NCI-H1436 treated with DMSO at 0.1 percent for 48 hours (cell line): ENCODE data around the gene ETV1.

Source experiments
- DNase-seq: peaks from one replicate; lab custom pipeline; 2025; lab: John Stamatoyannopoulos, UW

ETV1 gene

DNA sequence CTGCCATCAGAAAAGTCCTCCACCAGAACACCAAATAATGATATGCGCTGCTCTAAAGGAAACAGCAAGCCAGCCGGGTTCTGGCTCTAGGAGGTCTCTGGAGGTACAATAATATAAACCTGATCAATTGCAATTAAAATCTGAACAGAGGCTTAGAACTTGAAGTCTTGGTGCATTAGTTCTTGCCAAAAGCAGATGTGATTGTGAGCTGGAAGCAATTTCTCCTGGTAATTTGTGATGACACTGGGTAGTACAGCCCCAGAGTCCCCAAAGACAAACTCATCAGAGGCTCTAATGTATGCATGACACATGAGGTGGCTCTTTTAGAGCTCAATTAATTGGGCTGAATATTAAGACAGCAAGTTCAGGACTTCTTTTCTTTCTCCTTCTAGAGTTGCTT, 3.3 kb downstream of the ETV1 start:
- DNase-seq = no peak

GRCh38 chr7:13984831-13985685, 4.4 kb downstream of the ETV1 start:
- DNase-seq = no peak

- DNase-seq = no peak
These were observed 5.4 kb downstream of the ETV1 start for GRCh38 chr7:13984061-13984460.

GRCh38 chr7:13982940-13983677, 6.4 kb downstream of the ETV1 start:
- DNase-seq = no peak

DNA sequence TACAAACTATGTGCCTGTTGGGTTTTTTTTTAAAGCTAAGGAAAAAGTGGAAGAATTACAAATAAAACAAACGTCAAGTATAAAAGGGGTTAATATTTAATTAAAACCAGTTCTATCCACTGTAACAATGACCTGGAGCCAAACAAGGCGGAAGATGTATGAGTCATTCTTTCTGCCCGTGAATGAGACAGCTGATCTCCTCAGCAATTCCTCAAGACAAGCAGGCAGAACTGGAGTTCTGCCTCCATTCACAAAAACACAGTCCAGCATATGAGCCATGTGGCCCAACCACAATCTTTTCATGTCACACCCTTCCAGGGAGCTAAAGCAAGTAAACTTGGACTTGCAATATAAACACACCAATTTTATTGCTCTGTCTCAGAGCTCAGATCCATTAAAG, 8.4 kb downstream of the ETV1 start:
- no peak for DNase-seq

DNA sequence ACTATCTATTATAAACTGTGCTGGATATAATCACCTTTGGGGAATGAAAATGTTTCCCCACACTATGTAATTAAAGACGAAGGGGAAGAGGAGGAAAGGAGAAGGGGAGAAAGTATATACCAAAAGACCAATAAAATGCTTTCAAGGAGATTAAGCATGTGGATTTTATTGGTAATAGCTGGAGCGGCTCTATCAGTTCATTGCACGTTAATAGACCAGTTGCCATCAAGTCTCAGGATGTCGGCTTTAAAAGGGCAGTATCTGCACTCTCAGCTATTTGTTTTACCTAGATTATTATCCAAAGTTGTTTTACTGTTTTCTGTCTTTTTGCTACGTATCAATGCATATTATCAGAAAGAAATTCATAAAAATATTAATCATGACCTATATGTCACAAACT, 9.0 kb downstream of the ETV1 start:
- DNase-seq = no peak

- no peak for DNase-seq
These were observed 9.6 kb downstream of the ETV1 start for GRCh38 chr7:13979671-13980435.

- DNase-seq = no peak
These were observed 12.9 kb downstream of the ETV1 start for GRCh38 chr7:13976594-13976993.

DNA sequence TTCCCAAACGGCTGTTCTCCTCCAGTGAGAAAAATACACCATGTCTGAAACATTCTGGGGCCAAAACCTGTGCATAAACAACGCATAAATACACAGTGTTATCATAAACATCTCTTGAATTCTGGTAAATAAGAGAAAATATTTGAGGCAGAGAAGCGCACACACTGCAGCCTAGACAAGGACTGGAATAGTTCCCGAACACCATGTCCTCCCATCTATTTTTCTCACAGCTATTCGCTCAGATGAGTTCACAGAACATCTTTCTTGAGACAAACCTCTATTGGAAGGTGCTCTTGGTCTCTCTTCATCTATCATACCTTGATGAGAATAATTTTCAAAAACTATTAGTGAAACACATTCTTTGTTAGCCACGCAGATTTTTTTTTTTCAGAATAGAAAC, 24.4 kb downstream of the ETV1 start:
- no peak for DNase-seq

GRCh38 chr7:13963925-13964324, 25.5 kb downstream of the ETV1 start:
- DNase-seq = no peak

DNA sequence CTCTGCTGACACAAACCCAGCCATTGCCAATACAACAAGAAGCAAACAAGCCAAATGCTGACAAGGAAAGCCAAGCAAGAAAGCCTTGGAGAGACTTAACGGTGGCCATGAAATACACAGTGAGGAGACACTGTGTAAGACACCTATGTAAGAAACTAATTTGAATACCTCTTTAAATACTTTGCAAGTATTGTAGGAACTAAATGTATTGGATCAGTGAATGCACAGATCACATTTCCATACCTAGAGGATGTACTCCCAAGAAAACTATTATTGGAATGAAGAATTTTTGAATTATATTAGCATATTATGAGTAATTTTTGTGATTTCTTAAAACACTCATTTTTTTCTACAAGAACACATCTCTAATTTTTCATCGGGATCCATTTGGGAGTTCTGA, 34.0 kb downstream of the ETV1 start:
- DNase-seq = no peak

GRCh38 chr7:13953368-13953767, 36.1 kb downstream of the ETV1 start:
- no peak for DNase-seq

GRCh38 chr7:13952921-13953320, 36.5 kb downstream of the ETV1 start:
- DNase-seq = no peak

DNA sequence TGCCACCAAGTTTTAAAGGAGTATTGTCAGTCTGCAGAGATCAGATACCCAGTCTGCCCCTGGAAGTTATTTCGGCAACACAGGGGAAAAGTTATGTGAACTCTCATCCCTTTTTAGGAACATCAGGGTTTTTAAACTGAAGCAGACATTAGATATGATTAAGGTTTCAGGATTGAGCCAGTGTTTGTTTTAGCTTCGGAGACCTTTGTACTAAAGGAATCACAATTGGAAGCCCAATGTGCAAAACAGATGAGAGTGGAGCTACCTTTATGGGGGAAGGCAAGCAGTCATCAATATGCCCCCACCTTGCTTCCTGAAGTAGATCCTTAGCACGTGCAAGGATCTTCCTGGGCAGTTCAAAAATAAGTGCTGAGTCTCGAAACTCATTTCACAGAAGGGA, 39.5 kb downstream of the ETV1 start:
- DNase-seq = no peak

DNA sequence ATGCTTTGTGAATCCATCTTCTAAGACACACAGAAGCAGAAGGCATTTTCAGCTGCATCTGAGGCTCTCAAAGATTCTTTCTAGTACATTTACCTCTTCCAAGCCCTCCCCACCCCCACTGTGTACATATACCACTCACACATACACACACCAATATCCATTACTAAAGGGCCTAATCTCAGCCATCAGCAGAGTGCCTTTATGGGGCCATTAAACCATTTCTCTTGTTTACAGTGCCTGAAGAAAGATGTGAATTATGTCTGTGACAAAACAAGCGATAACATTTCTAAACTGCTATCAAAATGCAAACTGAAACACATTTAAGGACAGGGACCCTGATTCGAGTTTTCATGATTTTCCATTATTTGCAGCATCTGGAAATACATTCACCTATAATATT, 40.0 kb downstream of the ETV1 start:
- DNase-seq = peak; percentile 87

- DNase-seq = peak; percentile 38
These were observed 41.3 kb downstream of the ETV1 start for GRCh38 chr7:13948019-13948801.

DNA sequence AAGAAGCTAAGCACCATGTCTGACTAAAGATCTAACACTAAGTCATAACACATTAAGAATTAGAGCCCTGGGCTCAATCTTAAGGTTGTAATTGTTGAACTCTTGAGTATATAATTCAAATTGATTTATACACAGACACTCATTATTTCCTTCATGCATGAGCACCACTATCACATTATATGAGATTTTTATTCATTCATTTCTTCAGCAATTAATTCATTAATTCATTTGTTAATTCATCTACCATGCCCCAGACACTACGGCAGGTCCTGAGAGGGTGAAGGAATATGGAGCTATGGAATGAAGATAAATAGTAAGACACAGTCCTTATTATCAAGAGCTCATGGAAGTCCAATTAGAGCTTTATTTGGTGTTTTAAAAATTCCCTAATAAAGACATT, 41.9 kb downstream of the ETV1 start:
- no peak for DNase-seq

DNA sequence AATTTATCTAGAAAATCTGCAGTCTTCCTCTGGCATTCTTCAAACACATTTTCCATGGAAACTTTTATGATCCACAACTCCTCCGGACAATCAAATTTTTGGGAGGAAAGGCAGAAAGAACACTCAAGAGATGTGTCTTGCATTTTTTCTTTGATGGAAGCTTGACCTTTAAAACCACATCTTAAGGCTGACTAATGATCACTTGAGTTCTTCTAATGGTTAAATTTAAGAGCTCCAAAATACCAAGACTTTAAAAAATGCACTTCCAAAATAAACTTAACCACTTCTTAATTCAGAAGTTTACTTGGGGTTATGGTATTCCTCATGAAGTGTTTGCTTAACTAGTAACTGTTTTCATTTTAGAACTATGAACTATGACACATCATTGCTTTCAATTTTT, 43.3 kb downstream of the ETV1 start:
- DNase-seq = no peak

DNA sequence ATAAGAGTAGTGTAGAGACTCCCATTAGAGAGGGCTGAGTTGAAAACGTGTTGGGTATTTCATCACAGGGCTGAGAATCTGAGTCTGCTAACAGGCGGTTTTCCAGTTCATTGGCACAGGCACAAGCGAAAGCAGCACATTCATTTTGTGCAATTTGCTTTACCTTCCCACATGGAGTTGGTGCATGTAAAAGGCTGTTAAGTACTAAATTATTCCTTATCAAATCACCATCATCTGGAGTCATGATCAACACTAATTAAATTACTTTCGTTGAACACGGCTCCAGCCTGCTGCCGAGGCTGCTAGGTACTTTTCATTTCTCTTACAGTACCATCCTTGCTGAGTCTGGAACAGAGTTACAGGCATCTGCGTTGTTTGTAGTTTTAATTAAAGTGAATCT, 43.8 kb downstream of the ETV1 start:
- DNase-seq = peak; percentile 63

DNA sequence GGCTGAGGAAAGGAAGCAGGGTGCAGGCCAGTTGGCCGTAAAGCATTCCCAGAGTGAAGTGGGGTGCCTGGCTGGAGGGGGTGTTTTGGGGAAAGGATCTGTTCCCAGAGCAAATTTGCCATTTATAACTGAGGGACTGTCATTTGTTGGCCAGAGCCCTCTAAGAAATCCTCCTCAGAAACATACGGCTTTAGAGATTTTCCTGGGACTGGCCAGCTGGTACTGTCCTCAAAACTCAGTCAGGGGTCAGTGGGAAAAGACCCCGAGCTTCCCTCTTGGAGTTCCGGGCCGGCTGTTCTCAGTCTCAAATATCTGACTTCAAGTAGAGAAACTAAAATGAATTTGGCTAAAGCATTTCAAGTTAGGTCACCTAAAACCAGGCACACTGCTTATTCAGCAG, 55.9 kb downstream of the ETV1 start:
- no peak for DNase-seq

- no peak for DNase-seq
These were observed 56.4 kb downstream of the ETV1 start for GRCh38 chr7:13933091-13933490.

DNA sequence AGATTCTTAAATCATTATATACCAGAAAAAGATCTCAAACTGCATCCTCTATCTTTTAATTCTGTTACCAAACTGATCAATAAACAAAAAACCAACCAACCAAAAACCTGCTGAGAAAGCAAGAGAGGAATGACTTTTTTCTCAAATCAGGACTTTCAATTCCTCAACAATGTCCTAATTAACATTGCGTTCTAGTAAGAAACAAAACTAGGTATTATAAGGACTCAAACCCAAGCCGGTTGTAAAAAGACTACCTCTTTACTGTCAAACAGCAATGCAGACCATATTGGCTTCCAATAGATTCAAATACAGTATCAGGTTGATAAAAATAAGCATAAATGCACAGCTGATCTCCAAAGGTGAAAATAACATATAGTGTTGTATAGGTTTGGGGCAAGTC, 57.3 kb downstream of the ETV1 start:
- DNase-seq = no peak
